ENCODE results near the gene UNKL.

UNKL gene

GRCh38 chr16:1313721-1314369 is 100.7 kb downstream of the UNKL start:
- TF ChIP-seq EP300 (IDR thresholded peaks at IDR 0.05; ENCODE audit: borderline replicate concordance): no peak
- TF ChIP-seq FOXM1 (IDR thresholded peaks at IDR 0.05; ENCODE audit: borderline replicate concordance, low read depth): no peak
- TF ChIP-seq TEAD4 (IDR thresholded peaks at IDR 0.05): no peak
- no peak for TF ChIP-seq REST (IDR thresholded peaks at IDR 0.05; ENCODE audit: low read depth)
- TF ChIP-seq TAF1 (IDR thresholded peaks at IDR 0.05; ENCODE audit: low read depth): no peak

Data from Ishikawa (cell line).